GM12873 (cell line): Measurements from ENCODE around the gene KBTBD2.
A peak's percentile ranks its signal among the peaks of the same experiment; 100 is the strongest.

Source experiments
- TF ChIP-seq, protein P1 (sequence below): IDR thresholded peaks from 2 replicates; pipeline ENCODE4 v1.5.1; 2012; ENCODE audit warnings: low read depth, mild to moderate bottlenecking, moderate library complexity, low read length, control low read depth; ENCODE audit not compliant: insufficient read depth; ENCODE audit errors: missing control alignments

The KBTBD2 gene

DNA sequence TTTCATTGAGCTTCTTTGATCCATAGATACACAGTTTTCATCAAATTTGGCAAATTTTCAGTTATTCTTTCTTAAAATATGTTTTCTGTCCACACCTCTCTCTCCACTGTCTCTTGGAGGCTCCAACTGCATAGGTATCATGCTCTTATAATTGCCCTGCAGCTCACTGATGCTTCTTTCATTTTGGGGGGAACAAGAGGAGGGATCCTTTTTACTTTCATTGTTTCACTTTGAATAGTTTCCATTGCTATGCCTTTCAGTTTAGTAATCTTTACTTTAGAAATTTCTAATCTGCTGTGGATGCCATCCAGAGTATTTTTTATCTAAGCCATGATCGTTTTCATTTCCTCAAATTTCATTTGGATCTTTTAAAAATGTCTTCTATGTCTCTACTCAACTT lies 32.9 kb downstream of the KBTBD2 start:
- TF ChIP-seq, protein P1, sequence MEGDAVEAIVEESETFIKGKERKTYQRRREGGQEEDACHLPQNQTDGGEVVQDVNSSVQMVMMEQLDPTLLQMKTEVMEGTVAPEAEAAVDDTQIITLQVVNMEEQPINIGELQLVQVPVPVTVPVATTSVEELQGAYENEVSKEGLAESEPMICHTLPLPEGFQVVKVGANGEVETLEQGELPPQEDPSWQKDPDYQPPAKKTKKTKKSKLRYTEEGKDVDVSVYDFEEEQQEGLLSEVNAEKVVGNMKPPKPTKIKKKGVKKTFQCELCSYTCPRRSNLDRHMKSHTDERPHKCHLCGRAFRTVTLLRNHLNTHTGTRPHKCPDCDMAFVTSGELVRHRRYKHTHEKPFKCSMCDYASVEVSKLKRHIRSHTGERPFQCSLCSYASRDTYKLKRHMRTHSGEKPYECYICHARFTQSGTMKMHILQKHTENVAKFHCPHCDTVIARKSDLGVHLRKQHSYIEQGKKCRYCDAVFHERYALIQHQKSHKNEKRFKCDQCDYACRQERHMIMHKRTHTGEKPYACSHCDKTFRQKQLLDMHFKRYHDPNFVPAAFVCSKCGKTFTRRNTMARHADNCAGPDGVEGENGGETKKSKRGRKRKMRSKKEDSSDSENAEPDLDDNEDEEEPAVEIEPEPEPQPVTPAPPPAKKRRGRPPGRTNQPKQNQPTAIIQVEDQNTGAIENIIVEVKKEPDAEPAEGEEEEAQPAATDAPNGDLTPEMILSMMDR = no peak

DNA sequence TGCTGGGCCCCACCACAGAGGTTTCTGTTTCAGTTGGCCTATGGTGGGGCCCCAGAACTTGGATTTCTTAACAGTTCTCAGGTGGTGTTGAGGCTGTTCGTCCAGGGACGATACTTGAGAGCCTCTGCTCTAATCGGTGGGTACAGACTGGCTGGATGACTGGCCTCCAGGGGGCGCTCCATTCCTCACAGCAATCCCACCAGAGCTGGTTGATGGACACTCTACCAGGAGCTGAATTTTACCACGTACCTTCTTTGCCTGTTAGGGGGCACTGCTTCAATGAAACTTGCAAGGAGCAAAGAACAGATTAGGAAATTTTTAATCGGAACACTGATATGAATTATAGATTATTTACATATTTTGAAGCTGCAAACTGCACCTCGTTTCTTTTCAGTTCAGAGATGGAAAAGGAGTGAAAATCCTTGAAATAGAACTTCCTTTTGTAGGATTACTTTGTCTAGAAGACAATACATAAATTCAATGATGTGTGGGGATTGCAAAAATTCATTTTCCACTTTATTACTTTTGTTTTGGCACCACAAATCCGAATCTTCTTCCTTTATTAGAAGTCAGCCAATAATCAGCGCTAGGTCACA lies 44.8 kb downstream of the KBTBD2 start:
- TF ChIP-seq, protein P1 = peak; percentile 89
